Stimulated activated naive B cell treated with anti-CD40 and anti-IgM and Interleukin-4, amounts not matched to agents 10 μg/mL and 1 μg/mL and 100 μg/mL, for 72 hours (primary cell): ENCODE data around the gene SCG5.

Source experiments
- ATAC-seq, 2 donors: fragments of 150-1000 bp; cut with Tn5 transposase; replicated peaks; 2 replicates each; pipeline ENCODE4 v1.10.0; 2021; ENCODE audit warnings: moderate library complexity in 1 of 2
- DNase-seq: peaks from one replicate; pipeline ENCODE4 v3.0.0; 2021
- H3K27ac Mint-ChIP-seq: one replicate; pipeline ENCODE4 v1.8.0; 2022; ENCODE audit warnings: mild to moderate bottlenecking, mixed read lengths
- H3K27me3 Mint-ChIP-seq, 2 donors: one replicate each; pipeline ENCODE4 v1.8.0; 2022; ENCODE audit warnings: mixed read lengths in 2 of 2
- H3K36me3 Mint-ChIP-seq, 2 donors: one replicate each; pipeline ENCODE4 v1.8.0; 2022; ENCODE audit warnings: mixed read lengths in 2 of 2, mild to moderate bottlenecking in 1 of 2
- H3K4me1 Mint-ChIP-seq, 2 donors: one replicate each; pipeline ENCODE4 v1.8.0; 2022; ENCODE audit warnings: mixed read lengths in 2 of 2, mild to moderate bottlenecking in 1 of 2
- H3K4me3 Mint-ChIP-seq, 2 donors: one replicate each; pipeline ENCODE4 v1.8.0; 2022; ENCODE audit warnings: mild to moderate bottlenecking in 2 of 2, mixed read lengths in 2 of 2, moderate library complexity in 1 of 2
- H3K9me3 Mint-ChIP-seq, 2 donors: one replicate each; pipeline ENCODE4 v1.8.0; 2022; ENCODE audit warnings: mixed read lengths in 2 of 2, mild to moderate bottlenecking in 1 of 2

SCG5 gene

GRCh38 chr15:32736701-32737061 is 95.2 kb downstream of the SCG5 start:
- ATAC-seq = no peak
- Mint-ChIP-seq H3K4me1 (no peaks in the 10 kb centered on the region), H3K9me3 (peaks cover 5 to 9% of the 10 kb centered on the region in 2 donors), H3K27ac (no peak overlapping the region), H3K4me3 (no peak overlapping the region), H3K27me3 (peaks cover 14 to 25% of the 10 kb centered on the region in 2 donors), H3K36me3 (no peaks in the 10 kb centered on the region)
- DNase-seq = no peak

GRCh38 chr15:32737304-32737703 is 95.8 kb downstream of the SCG5 start:
- Mint-ChIP-seq H3K4me1 (no peaks in the 10 kb centered on the region), H3K36me3 (no peaks in the 10 kb centered on the region), H3K4me3 (no peak overlapping the region), H3K27me3 (peaks cover 16 to 19% of the 10 kb centered on the region in 2 donors), H3K27ac (no peak overlapping the region), H3K9me3 (peaks cover 5 to 9% of the 10 kb centered on the region in 2 donors)
- DNase-seq (no peak), ATAC-seq (no peak)

- H3K4me1 Mint-ChIP-seq = no peaks in the 10 kb centered on the region
- peaks cover 20% of the 10 kb centered on the region in 2 donors for H3K27me3 Mint-ChIP-seq
- H3K9me3 Mint-ChIP-seq = peaks cover 5 to 9% of the 10 kb centered on the region in 2 donors
- DNase-seq (no peak), ATAC-seq (no peak)
- H3K4me3 Mint-ChIP-seq = no peak overlapping the region
- no peaks in the 10 kb centered on the region for H3K36me3 Mint-ChIP-seq
- no peak overlapping the region for H3K27ac Mint-ChIP-seq
These were observed 97.2 kb downstream of the SCG5 start for GRCh38 chr15:32738666-32739065.

- Mint-ChIP-seq H3K4me3 (no peak overlapping the region), H3K9me3 (peaks cover 5 to 9% of the 10 kb centered on the region in 2 donors), H3K27me3 (peaks cover 20 to 24% of the 10 kb centered on the region in 2 donors), H3K4me1 (no peaks in the 10 kb centered on the region), H3K27ac (no peak overlapping the region), H3K36me3 (no peaks in the 10 kb centered on the region)
- no peak for DNase-seq
- ATAC-seq = no peak
These were observed 98.1 kb downstream of the SCG5 start for GRCh38 chr15:32739522-32740063.

- H3K36me3 Mint-ChIP-seq = no peaks in the 10 kb centered on the region
- H3K4me1 Mint-ChIP-seq = no peaks in the 10 kb centered on the region
- ATAC-seq = no peak
- DNase-seq = no peak
- H3K27me3 Mint-ChIP-seq = peaks cover 17 to 23% of the 10 kb centered on the region in 2 donors
- no peak overlapping the region for H3K4me3 Mint-ChIP-seq
- no peak overlapping the region for H3K27ac Mint-ChIP-seq
- peaks cover 7 to 9% of the 10 kb centered on the region in 2 donors for H3K9me3 Mint-ChIP-seq
These were observed 102.1 kb downstream of the SCG5 start for GRCh38 chr15:32743411-32744140.

- Mint-ChIP-seq H3K27ac (no peak overlapping the region), H3K36me3 (no peaks in the 10 kb centered on the region), H3K4me3 (no peak overlapping the region), H3K9me3 (peaks cover 0 to 3% of the 10 kb centered on the region in 2 donors), H3K4me1 (no peaks in the 10 kb centered on the region), H3K27me3 (peaks cover 23 to 24% of the 10 kb centered on the region in 2 donors)
- ATAC-seq (no peak), DNase-seq (no peak)
These were observed 104.8 kb downstream of the SCG5 start for GRCh38 chr15:32746116-32746857.
